SK-N-SH treated with all-trans-retinoic acid at 6 μM for 48 hours (cell line): Measurements from ENCODE around the gene AHI1.

Experiments used
- ATAC-seq: fragments of 200-7000 bp; cut with Tn5 transposase; 3 replicates; pipeline ENCODE4 v1.9.1; 2020; ENCODE audit warnings: mild to moderate bottlenecking, moderate library complexity
- ARNTL ChIP-seq: fragments of 450-650 bp; formaldehyde crosslinking; IDR thresholded peaks from 2 replicates; pipeline ENCODE4 v1.5.0; 2020; ENCODE audit warnings: low read depth, mild to moderate bottlenecking, moderate library complexity, borderline replicate concordance
- BACH2 ChIP-seq: fragments of 250-450 bp; sonication (Bioruptor Pico); IDR thresholded peaks from 2 replicates; pipeline ENCODE4 v1.9.0; 2021; ENCODE audit warnings: mild to moderate bottlenecking, borderline replicate concordance
- CREB5 ChIP-seq: fragments of 250-450 bp; sonication (Bioruptor Pico); IDR thresholded peaks from 2 replicates; pipeline ENCODE4 v1.5.1; 2020; ENCODE audit warnings: low read depth, mild to moderate bottlenecking, moderate library complexity
- CSDC2 ChIP-seq: fragments of 250-450 bp; sonication (Bioruptor Pico); IDR thresholded peaks from 2 replicates; pipeline ENCODE4 v1.5.0; 2020; ENCODE audit warnings: mild to moderate bottlenecking, moderate library complexity
- ESRRG ChIP-seq: fragments of 250-450 bp; sonication (Bioruptor Pico); IDR thresholded peaks from 2 replicates; pipeline ENCODE4 v1.6.1; 2021; ENCODE audit warnings: mild to moderate bottlenecking
- GLIS3 ChIP-seq: fragments of 250-450 bp; sonication (Bioruptor Pico); IDR thresholded peaks from 2 replicates; pipeline ENCODE4 v1.5.0; 2020; ENCODE audit warnings: mild to moderate bottlenecking, moderate library complexity
- ISL1 ChIP-seq: fragments of 250-450 bp; sonication (Bioruptor Pico); IDR thresholded peaks from 2 replicates; pipeline ENCODE4 v2.1.2; 2022; ENCODE audit warnings: mild to moderate bottlenecking, moderate library complexity
- PATZ1 ChIP-seq: fragments of 250-450 bp; sonication (Bioruptor Pico); IDR thresholded peaks from 2 replicates; pipeline ENCODE4 v1.8.0; 2020; ENCODE audit warnings: mild to moderate bottlenecking, moderate library complexity, borderline replicate concordance
- POU6F1 ChIP-seq: fragments of 250-450 bp; sonication (Bioruptor Pico); IDR thresholded peaks from 2 replicates; pipeline ENCODE4 v1.8.0; 2021; ENCODE audit warnings: low read depth, mild to moderate bottlenecking, moderate library complexity, borderline replicate concordance
- PPARA ChIP-seq: fragments of 250-450 bp; sonication (Bioruptor Pico); IDR thresholded peaks from 2 replicates; pipeline ENCODE4 v1.5.0; 2020; ENCODE audit warnings: mild to moderate bottlenecking, borderline replicate concordance
- RARB ChIP-seq: fragments of 250-450 bp; sonication (Bioruptor Pico); IDR thresholded peaks from 2 replicates; pipeline ENCODE4 v1.8.0; 2021; ENCODE audit warnings: mild to moderate bottlenecking, moderate library complexity
- SNAI2 ChIP-seq: fragments of 250-450 bp; sonication (Bioruptor Pico); IDR thresholded peaks from 2 replicates; pipeline ENCODE4 v1.5.0; 2020; ENCODE audit warnings: mild to moderate bottlenecking, moderate library complexity
- TOX ChIP-seq: fragments of 250-450 bp; sonication (Bioruptor Pico); IDR thresholded peaks from 2 replicates; pipeline ENCODE4 v1.8.0; 2021; ENCODE audit warnings: mild to moderate bottlenecking, moderate library complexity, borderline replicate concordance
- TSHZ2 ChIP-seq: fragments of 250-450 bp; sonication (Bioruptor Pico); IDR thresholded peaks from 2 replicates; pipeline ENCODE4 v1.5.0; 2020; ENCODE audit warnings: mild to moderate bottlenecking, moderate library complexity
- ZC3H10 ChIP-seq: fragments of 250-450 bp; sonication (Bioruptor Pico); IDR thresholded peaks from 2 replicates; pipeline ENCODE4 v1.5.1; 2021; ENCODE audit warnings: mild to moderate bottlenecking, moderate library complexity
- ZFP30 ChIP-seq: fragments of 450-650 bp; formaldehyde crosslinking; IDR thresholded peaks from 2 replicates; pipeline ENCODE4 v1.5.0; 2022; ENCODE audit warnings: mild to moderate bottlenecking, moderate library complexity
- ZNF565 ChIP-seq: fragments of 450-650 bp; formaldehyde crosslinking; conservative IDR thresholded peaks from 2 replicates; pipeline ENCODE4 v1.5.0; 2020; ENCODE audit warnings: low read depth, mild to moderate bottlenecking, moderate library complexity
- ZNF70 ChIP-seq: fragments of 450-650 bp; formaldehyde crosslinking; IDR thresholded peaks from 2 replicates; pipeline ENCODE4 v1.5.0; 2020; ENCODE audit warnings: mild to moderate bottlenecking, moderate library complexity
- ZNF8 ChIP-seq: fragments of 450-650 bp; formaldehyde crosslinking; IDR thresholded peaks from 2 replicates; pipeline ENCODE4 v1.5.0; 2020; ENCODE audit warnings: mild to moderate bottlenecking, moderate library complexity
- TF ChIP-seq, protein P1 (sequence below): fragments of 250-450 bp; sonication (Bioruptor Pico); IDR thresholded peaks from 2 replicates; pipeline ENCODE4 v1.5.1; 2021; ENCODE audit warnings: mild to moderate bottlenecking, moderate library complexity

Gene AHI1

GRCh38 chr6:135324531-135324930 lies 173.0 kb downstream of the AHI1 start:
- TF ChIP-seq, protein P1, sequence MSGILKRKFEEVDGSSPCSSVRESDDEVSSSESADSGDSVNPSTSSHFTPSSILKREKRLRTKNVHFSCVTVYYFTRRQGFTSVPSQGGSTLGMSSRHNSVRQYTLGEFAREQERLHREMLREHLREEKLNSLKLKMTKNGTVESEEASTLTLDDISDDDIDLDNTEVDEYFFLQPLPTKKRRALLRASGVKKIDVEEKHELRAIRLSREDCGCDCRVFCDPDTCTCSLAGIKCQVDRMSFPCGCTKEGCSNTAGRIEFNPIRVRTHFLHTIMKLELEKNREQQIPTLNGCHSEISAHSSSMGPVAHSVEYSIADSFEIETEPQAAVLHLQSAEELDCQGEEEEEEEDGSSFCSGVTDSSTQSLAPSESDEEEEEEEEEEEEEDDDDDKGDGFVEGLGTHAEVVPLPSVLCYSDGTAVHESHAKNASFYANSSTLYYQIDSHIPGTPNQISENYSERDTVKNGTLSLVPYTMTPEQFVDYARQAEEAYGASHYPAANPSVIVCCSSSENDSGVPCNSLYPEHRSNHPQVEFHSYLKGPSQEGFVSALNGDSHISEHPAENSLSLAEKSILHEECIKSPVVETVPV (CRISPR knock-in tag) = no peak
- TF ChIP-seq SNAI2 (CRISPR knock-in tag) = no peak
- TF ChIP-seq CSDC2 (CRISPR knock-in tag) = no peak
- TF ChIP-seq, all 23 proteins: peak for 0
- no peak for ATAC-seq

- ATAC-seq = no peak
- TF ChIP-seq CSDC2 (CRISPR knock-in tag) = no peak
- TF ChIP-seq SNAI2 (CRISPR knock-in tag) = no peak
- no peak for TF ChIP-seq GLIS3 (CRISPR knock-in tag)
- TF ChIP-seq PPARA (CRISPR knock-in tag) = no peak
Observed at GRCh38 chr6:135323979-135324378, 173.6 kb downstream of the AHI1 start.

DNA sequence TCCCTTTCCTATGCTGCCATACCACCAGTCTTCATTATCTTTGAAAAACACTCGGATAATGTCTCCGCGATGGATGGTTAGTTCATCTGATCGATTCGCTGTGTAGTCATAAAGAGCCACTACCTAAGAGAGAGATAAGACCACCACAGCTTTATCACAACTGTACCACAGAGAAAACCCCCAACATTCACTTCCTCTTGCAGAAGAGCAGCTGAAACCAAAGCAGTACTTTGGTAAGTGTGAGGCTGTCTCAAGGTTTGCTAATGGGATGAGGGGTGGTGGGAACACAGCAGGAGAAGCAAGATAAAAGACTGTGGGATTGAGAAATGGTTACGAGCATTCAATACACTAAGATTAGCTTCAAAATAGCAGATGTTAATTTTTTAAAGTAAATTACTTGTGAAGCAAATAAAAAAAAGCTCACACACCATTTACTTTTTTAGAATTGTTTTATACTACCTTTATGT lies 174.3 kb downstream of the AHI1 start:
- no peak for ATAC-seq
- TF ChIP-seq ARNTL (CRISPR knock-in tag) = no peak
- TF ChIP-seq TOX (CRISPR knock-in tag) = no peak
- no peak for TF ChIP-seq ZNF565
- TF ChIP-seq SNAI2 (CRISPR knock-in tag) = no peak
- no peak for TF ChIP-seq ZC3H10 (CRISPR knock-in tag)
- no peak for TF ChIP-seq ZFP30 (CRISPR knock-in tag)
- TF ChIP-seq POU6F1 (CRISPR knock-in tag) = no peak
- TF ChIP-seq GLIS3 (CRISPR knock-in tag) = no peak
- TF ChIP-seq CSDC2 (CRISPR knock-in tag) = no peak
- TF ChIP-seq ISL1 (CRISPR knock-in tag) = no peak
- no peak for TF ChIP-seq CREB5
- no peak for TF ChIP-seq TSHZ2 (CRISPR knock-in tag)
- TF ChIP-seq, all 23 proteins: peak for 0

GRCh38 chr6:135322427-135323201 lies 174.9 kb downstream of the AHI1 start:
- no peak for ATAC-seq
- TF ChIP-seq ARNTL (CRISPR knock-in tag) (no peak), RARB (CRISPR knock-in tag) (no peak), PATZ1 (no peak), SNAI2 (CRISPR knock-in tag) (no peak), ZNF70 (no peak), POU6F1 (CRISPR knock-in tag) (no peak), TOX (CRISPR knock-in tag) (no peak), CREB5 (no peak), ESRRG (no peak), PPARA (CRISPR knock-in tag) (no peak), BACH2 (CRISPR knock-in tag) (no peak), CSDC2 (CRISPR knock-in tag) (no peak), ISL1 (CRISPR knock-in tag) (no peak), ZNF8 (CRISPR knock-in tag) (no peak)
- TF ChIP-seq, protein P1 (CRISPR knock-in tag) = no peak
